Measurements from ENCODE around the gene HFE. TPM values are rescaled to one million over a fixed set of nuclear protein-coding genes. Genes with fewer than 3 reads are reported as not detected.

HFE gene
- total and polyA plus RNA-seq, 2 of the 13 experiments (the other 11 are each of a cell fraction or from before 2014, with no cell fraction given), result 3.7 to 6.3 TPM

DNA sequence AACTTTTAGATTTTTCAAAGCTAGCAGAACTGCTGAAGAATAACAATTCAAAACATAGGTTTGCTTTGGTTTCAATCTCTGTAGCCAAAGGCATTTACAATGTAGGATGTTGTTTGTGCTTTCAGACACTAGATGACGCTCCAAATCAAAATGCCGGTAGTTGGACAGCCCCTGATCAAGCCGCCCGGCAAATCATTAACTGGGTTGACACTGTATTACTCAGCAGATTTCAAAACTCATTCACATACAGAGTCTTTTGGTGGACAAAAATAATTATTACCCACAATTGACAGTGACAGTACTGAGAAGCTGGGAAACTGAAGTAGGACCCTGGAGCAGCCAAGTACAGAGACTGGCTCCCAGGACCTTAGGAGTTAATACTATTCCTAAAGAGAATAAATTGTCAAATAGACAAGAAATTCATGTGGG, 21.3 kb upstream of the HFE start (continued):
- TF ChIP-seq ZNF10 (CRISPR knock-in tag; IDR thresholded peaks at IDR 0.05; ENCODE audit: borderline replicate concordance, low read depth) (no peak), HNRNPUL1 (IDR thresholded peaks at IDR 0.05; ENCODE audit: low read depth, low read length) (peak; percentile 86), SMYD3 (CRISPR knock-in tag; IDR thresholded peaks at IDR 0.05) (no peak), RNF2 (conservative IDR thresholded peaks at IDR 0.05; ENCODE audit: low read depth) (no peak), TOE1 (CRISPR knock-in tag; IDR thresholded peaks at IDR 0.05) (0 out of 2 replicates have a peak, but pooled peaks have one; percentile 74), KLF12 (CRISPR knock-in tag; IDR thresholded peaks at IDR 0.05; ENCODE audit: borderline replicate concordance) (no peak), FOXP1 (IDR thresholded peaks at IDR 0.05) (no peak), FOXP1 (CRISPR knock-in tag; IDR thresholded peaks at IDR 0.05) (0 out of 2 replicates have a peak, but pooled peaks have one; percentile 10), GTF2F1 (IDR thresholded peaks at IDR 0.05; ENCODE audit: low read length) (no peak), KMT2B (CRISPR knock-in tag; IDR thresholded peaks at IDR 0.05) (no peak), ZFP41 (CRISPR knock-in tag; IDR thresholded peaks at IDR 0.05; ENCODE audit: borderline replicate concordance) (no peak), GATAD1 (CRISPR knock-in tag; IDR thresholded peaks at IDR 0.05) (0 out of 2 replicates have a peak, but pooled peaks have one; percentile 37), ZNF253 (CRISPR knock-in tag; IDR thresholded peaks at IDR 0.05; ENCODE audit: borderline replicate concordance) (no peak), CAMTA2 (CRISPR knock-in tag; IDR thresholded peaks at IDR 0.05; ENCODE audit: borderline replicate concordance) (no peak), ZNF362 (CRISPR knock-in tag; IDR thresholded peaks at IDR 0.05; ENCODE audit: borderline replicate concordance) (no peak), ZNF772 (CRISPR knock-in tag; IDR thresholded peaks at IDR 0.05) (no peak), ZKSCAN8 (CRISPR knock-in tag; IDR thresholded peaks at IDR 0.05; ENCODE audit: borderline replicate concordance) (peak; percentile 19; the same call in 1 of the 2 replicates), MAZ (IDR thresholded peaks at IDR 0.05; ENCODE audit: borderline replicate concordance, low read depth, low read length) (no peak), MAZ (CRISPR knock-in tag; IDR thresholded peaks at IDR 0.05; ENCODE audit: low read depth) (no peak), ZNF879 (CRISPR knock-in tag; IDR thresholded peaks at IDR 0.05) (no peak), DNMT1 (CRISPR knock-in tag; IDR thresholded peaks at IDR 0.05) (no peak), RARG (CRISPR knock-in tag; IDR thresholded peaks at IDR 0.05; ENCODE audit: low read depth) (no peak), GZF1 (CRISPR knock-in tag; IDR thresholded peaks at IDR 0.05) (no peak), ZNF737 (CRISPR knock-in tag; IDR thresholded peaks at IDR 0.05; ENCODE audit: borderline replicate concordance) (no peak), ZFX (CRISPR knock-in tag; IDR thresholded peaks at IDR 0.05; ENCODE audit: low read depth) (no peak), CENPX (CRISPR knock-in tag; IDR thresholded peaks at IDR 0.05) (no peak), ELF3 (CRISPR knock-in tag; IDR thresholded peaks at IDR 0.05) (peak; percentile 54; the same call in 1 of the 2 replicates), ZNF558 (CRISPR knock-in tag; IDR thresholded peaks at IDR 0.05; ENCODE audit: borderline replicate concordance) (no peak)
- TF ChIP-seq, protein P1, sequence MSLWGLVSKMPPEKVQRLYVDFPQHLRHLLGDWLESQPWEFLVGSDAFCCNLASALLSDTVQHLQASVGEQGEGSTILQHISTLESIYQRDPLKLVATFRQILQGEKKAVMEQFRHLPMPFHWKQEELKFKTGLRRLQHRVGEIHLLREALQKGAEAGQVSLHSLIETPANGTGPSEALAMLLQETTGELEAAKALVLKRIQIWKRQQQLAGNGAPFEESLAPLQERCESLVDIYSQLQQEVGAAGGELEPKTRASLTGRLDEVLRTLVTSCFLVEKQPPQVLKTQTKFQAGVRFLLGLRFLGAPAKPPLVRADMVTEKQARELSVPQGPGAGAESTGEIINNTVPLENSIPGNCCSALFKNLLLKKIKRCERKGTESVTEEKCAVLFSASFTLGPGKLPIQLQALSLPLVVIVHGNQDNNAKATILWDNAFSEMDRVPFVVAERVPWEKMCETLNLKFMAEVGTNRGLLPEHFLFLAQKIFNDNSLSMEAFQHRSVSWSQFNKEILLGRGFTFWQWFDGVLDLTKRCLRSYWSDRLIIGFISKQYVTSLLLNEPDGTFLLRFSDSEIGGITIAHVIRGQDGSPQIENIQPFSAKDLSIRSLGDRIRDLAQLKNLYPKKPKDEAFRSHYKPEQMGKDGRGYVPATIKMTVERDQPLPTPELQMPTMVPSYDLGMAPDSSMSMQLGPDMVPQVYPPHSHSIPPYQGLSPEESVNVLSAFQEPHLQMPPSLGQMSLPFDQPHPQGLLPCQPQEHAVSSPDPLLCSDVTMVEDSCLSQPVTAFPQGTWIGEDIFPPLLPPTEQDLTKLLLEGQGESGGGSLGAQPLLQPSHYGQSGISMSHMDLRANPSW (CRISPR knock-in tag; IDR thresholded peaks at IDR 0.05; ENCODE audit: borderline replicate concordance), result 0 out of 2 replicates have a peak, but pooled peaks have one; percentile 43
